Measurements from ENCODE around the gene IL6.

DNA sequence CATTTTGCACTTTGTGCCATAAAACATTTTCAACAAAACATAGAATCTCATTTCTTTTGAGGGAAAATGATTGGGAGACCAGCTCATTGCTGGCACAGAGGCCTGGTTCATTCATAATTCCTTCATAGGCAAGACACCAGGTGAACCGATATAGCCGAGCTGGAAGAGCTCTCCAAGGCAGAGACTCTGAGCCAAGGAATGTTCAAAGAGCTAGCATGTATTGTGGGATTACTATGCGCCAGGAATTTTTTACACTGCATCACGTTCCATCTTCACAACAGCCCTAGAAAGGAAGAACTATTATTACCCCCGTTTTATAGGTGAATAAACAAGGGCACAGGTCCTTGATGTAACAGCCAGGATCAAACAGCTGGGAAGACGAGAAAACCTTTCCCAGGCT lies 2.1 kb upstream of the IL6 start:
- TF ChIP-seq, protein P1, sequence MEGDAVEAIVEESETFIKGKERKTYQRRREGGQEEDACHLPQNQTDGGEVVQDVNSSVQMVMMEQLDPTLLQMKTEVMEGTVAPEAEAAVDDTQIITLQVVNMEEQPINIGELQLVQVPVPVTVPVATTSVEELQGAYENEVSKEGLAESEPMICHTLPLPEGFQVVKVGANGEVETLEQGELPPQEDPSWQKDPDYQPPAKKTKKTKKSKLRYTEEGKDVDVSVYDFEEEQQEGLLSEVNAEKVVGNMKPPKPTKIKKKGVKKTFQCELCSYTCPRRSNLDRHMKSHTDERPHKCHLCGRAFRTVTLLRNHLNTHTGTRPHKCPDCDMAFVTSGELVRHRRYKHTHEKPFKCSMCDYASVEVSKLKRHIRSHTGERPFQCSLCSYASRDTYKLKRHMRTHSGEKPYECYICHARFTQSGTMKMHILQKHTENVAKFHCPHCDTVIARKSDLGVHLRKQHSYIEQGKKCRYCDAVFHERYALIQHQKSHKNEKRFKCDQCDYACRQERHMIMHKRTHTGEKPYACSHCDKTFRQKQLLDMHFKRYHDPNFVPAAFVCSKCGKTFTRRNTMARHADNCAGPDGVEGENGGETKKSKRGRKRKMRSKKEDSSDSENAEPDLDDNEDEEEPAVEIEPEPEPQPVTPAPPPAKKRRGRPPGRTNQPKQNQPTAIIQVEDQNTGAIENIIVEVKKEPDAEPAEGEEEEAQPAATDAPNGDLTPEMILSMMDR (IDR thresholded peaks at IDR 0.05; ENCODE audit: poor library complexity, severe bottlenecking): no peak
- no peak for TF ChIP-seq EP300 (conservative IDR thresholded peaks at IDR 0.05; ENCODE audit: poor library complexity, severe bottlenecking)
- TF ChIP-seq, protein P2, sequence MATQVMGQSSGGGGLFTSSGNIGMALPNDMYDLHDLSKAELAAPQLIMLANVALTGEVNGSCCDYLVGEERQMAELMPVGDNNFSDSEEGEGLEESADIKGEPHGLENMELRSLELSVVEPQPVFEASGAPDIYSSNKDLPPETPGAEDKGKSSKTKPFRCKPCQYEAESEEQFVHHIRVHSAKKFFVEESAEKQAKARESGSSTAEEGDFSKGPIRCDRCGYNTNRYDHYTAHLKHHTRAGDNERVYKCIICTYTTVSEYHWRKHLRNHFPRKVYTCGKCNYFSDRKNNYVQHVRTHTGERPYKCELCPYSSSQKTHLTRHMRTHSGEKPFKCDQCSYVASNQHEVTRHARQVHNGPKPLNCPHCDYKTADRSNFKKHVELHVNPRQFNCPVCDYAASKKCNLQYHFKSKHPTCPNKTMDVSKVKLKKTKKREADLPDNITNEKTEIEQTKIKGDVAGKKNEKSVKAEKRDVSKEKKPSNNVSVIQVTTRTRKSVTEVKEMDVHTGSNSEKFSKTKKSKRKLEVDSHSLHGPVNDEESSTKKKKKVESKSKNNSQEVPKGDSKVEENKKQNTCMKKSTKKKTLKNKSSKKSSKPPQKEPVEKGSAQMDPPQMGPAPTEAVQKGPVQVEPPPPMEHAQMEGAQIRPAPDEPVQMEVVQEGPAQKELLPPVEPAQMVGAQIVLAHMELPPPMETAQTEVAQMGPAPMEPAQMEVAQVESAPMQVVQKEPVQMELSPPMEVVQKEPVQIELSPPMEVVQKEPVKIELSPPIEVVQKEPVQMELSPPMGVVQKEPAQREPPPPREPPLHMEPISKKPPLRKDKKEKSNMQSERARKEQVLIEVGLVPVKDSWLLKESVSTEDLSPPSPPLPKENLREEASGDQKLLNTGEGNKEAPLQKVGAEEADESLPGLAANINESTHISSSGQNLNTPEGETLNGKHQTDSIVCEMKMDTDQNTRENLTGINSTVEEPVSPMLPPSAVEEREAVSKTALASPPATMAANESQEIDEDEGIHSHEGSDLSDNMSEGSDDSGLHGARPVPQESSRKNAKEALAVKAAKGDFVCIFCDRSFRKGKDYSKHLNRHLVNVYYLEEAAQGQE (IDR thresholded peaks at IDR 0.05; ENCODE audit: borderline replicate concordance): no peak
- no peak for TF ChIP-seq POLR2AphosphoS5 (IDR thresholded peaks at IDR 0.05)
- TF ChIP-seq TAF1 (IDR thresholded peaks at IDR 0.05; ENCODE audit: low read depth): no peak
- TF ChIP-seq RAD21 (conservative IDR thresholded peaks at IDR 0.05): no peak
- no peak for TF ChIP-seq SMC3 (conservative IDR thresholded peaks at IDR 0.05; ENCODE audit: poor library complexity)

Data from neural cell (in vitro differentiated cells).